ENCODE results near the gene R3HCC1L. TPM values are rescaled to one million over a fixed set of nuclear protein-coding genes. Genes with fewer than 3 reads are reported as not detected.
"Not testable (repeated sequence)": the region's sequence is repeated elsewhere in the genome, so short reads cannot be mapped to it uniquely, and the experiment has no call there.

The R3HCC1L gene
- total RNA-seq, 1 donor from 2014 or later = 18.4 TPM

DNA sequence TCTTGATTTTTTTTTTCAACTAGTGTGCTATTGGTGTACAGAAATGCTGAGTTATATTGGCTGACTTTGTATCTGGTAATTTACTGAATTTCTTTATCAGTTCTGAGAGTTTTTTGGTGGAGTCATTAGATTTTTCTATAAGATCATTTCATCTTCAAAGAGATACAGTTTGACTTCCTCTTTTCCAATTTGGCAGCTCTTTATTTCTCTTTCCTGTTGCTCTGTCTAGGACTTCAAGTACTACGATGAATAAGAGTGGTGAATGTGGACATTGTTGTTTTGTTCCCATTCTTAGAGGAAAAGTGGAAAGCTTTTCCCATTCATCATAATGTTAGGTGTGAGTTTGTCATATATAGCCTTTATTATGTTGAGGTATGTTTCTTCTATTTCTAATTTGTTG lies 83.3 kb downstream of the R3HCC1L start:
- peaks cover 14% of the 10 kb centered on the region for H3K9me3 Mint-ChIP-seq
- no peaks in the 10 kb centered on the region for H3K4me1 Mint-ChIP-seq
- DNase-seq (ENCODE audit: low read depth, low spot score) = no peak
- H3K27me3 Mint-ChIP-seq (ENCODE audit: low read depth) = no peaks in the 10 kb centered on the region
- peaks cover 27% of the 10 kb centered on the region for H3K36me3 Mint-ChIP-seq (ENCODE audit: low read depth)
- no peak overlapping the region for H3K27ac Mint-ChIP-seq (ENCODE audit: unreplicated experiment)
- TF ChIP-seq, protein P1, sequence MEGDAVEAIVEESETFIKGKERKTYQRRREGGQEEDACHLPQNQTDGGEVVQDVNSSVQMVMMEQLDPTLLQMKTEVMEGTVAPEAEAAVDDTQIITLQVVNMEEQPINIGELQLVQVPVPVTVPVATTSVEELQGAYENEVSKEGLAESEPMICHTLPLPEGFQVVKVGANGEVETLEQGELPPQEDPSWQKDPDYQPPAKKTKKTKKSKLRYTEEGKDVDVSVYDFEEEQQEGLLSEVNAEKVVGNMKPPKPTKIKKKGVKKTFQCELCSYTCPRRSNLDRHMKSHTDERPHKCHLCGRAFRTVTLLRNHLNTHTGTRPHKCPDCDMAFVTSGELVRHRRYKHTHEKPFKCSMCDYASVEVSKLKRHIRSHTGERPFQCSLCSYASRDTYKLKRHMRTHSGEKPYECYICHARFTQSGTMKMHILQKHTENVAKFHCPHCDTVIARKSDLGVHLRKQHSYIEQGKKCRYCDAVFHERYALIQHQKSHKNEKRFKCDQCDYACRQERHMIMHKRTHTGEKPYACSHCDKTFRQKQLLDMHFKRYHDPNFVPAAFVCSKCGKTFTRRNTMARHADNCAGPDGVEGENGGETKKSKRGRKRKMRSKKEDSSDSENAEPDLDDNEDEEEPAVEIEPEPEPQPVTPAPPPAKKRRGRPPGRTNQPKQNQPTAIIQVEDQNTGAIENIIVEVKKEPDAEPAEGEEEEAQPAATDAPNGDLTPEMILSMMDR (conservative IDR thresholded peaks at IDR 0.05) = no peak
- H3K4me3 Mint-ChIP-seq = no peak overlapping the region

DNA sequence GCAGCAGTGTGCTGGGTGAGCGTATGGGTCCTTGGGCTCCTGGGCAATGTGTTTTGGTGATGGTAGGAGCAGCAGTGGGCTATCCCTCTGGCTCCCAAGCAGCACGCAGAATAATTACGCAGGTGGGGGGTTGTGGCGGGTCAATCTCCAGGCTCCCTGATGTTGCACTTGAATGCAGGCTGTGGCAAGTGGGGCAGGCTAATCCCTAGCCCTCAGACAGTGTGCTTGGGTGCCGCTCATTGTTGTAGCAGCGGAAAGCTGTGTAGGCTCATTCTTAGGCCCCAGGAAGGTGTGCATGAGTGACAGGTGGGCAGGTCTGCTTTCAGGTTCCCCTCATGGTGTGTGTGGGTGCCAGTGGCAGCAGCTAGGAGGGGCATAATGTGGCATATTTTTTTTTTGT lies 89.4 kb downstream of the R3HCC1L start:
- H3K9me3 Mint-ChIP-seq = peaks cover 5% of the 10 kb centered on the region
- no peaks in the 10 kb centered on the region for H3K27me3 Mint-ChIP-seq (ENCODE audit: low read depth)
- H3K4me1 Mint-ChIP-seq = no peaks in the 10 kb centered on the region
- H3K4me3 Mint-ChIP-seq = no peak overlapping the region
- no peak overlapping the region for H3K27ac Mint-ChIP-seq (ENCODE audit: unreplicated experiment)
- TF ChIP-seq, protein P1 (conservative IDR thresholded peaks at IDR 0.05) = no peak
- peaks cover 25% of the 10 kb centered on the region for H3K36me3 Mint-ChIP-seq (ENCODE audit: low read depth)
- no peak for DNase-seq (ENCODE audit: low read depth, low spot score)

DNA sequence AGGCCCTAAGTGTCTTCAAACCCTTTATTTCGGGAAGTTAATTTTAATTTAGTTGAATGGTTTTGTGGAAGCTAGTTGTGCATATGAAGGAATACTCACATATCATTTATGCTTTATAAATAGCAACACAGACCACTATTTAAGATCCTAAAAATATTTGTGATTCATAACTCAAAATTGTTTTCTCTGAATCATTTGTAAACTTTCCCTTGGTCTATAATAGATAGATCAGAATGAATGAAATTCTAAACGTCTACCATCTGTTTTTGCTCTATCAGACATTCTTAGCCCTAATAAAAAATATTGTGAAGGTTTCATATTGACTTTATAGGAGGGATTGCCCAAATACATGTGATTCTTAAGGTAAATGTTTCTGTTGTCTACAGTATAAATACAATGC lies 90.1 kb downstream of the R3HCC1L start:
- Mint-ChIP-seq H3K27ac (ENCODE audit: unreplicated experiment) (no peak overlapping the region), H3K9me3 (peaks cover under 1% of the 10 kb centered on the region), H3K4me3 (no peak overlapping the region), H3K36me3 (ENCODE audit: low read depth) (peaks cover 24% of the 10 kb centered on the region), H3K27me3 (ENCODE audit: low read depth) (no peaks in the 10 kb centered on the region), H3K4me1 (no peaks in the 10 kb centered on the region)
- TF ChIP-seq, protein P1 (conservative IDR thresholded peaks at IDR 0.05) = no peak
- DNase-seq (ENCODE audit: low read depth, low spot score) = no peak

DNA sequence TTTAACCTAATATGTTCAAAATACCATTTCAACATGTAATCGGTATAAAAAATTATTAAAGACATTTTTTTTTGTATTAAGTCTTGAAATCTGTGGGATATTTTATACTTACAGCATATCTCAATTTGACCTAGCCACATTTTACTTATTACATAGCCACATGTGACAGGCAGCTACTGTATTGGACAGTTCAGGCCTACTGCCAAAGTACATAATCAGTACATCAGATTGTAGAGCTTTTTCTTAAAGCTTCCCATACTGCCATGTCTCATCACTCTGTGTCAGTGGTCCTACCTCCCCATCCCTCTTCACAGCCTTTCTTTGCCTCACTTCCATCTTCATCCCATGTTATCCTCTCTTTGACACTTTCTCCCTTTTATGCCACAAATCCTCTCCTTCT lies 90.5 kb downstream of the R3HCC1L start:
- no peak overlapping the region for H3K4me3 Mint-ChIP-seq
- H3K27ac Mint-ChIP-seq (ENCODE audit: unreplicated experiment) = no peak overlapping the region

DNA sequence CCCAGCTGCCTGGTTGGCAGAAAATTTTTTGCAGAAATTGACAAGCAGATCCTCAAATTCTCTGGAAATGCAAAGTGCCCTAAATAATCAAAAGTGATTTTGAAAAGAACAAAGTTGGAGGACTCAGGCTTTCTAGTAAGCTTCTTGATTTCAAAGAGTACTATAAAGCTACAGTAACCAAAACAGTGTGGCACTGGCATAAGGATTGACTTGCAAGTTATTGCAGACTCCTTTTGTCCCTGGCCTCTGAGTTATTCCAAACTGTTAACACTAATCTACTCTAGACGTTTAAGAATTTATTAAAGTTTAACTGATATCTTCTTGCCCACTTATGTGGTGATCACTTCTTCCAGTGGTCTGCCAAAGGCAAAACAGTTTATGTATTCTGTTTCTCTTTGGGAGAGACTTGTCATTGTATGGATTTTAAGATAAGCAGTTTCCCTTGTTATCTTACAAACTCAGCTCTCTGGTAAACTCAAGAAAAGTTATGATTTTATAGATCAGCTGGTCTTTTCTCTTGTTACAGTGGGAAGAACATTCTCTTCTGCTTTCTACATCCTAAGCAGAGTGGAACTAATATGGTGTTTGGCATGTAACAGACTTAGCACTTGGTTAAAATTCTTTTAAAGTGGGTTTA lies 92.2 kb downstream of the R3HCC1L start:
- Mint-ChIP-seq H3K4me1 (no peaks in the 10 kb centered on the region), H3K4me3 (no peak overlapping the region), H3K9me3 (peaks cover 5% of the 10 kb centered on the region), H3K36me3 (ENCODE audit: low read depth) (peaks cover 33% of the 10 kb centered on the region), H3K27me3 (ENCODE audit: low read depth) (no peaks in the 10 kb centered on the region), H3K27ac (ENCODE audit: unreplicated experiment) (no peak overlapping the region)
- no peak for DNase-seq (ENCODE audit: low read depth, low spot score)
- TF ChIP-seq, protein P1 (conservative IDR thresholded peaks at IDR 0.05) = no peak

More for the DNA sequence above, 90.5 kb downstream of the R3HCC1L start:
- no peaks in the 10 kb centered on the region for H3K27me3 Mint-ChIP-seq (ENCODE audit: low read depth)
- peaks cover 24% of the 10 kb centered on the region for H3K36me3 Mint-ChIP-seq (ENCODE audit: low read depth)
- H3K4me1 Mint-ChIP-seq = no peaks in the 10 kb centered on the region
- H3K9me3 Mint-ChIP-seq = no peaks in the 10 kb centered on the region
- TF ChIP-seq, protein P1 (conservative IDR thresholded peaks at IDR 0.05) = no peak
- no peak for DNase-seq (ENCODE audit: low read depth, low spot score)

DNA sequence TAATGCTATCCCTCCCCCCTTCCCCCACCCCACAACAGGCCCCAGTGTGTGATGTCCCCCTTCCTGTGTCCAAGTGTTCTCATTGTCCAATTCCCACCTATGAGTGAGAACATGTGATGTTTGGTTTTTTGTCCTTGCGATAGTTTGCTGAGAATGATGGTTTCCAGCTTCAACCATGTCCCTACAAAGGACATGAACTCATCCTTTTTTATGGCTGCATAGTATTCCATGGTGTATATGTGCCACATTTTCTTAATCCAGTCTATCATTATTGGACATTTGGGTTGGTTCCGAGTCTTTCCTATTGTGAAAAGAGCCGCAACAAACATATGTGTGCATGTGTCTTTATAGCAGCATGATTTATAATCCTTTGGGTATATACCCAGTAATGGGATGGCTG lies 93.3 kb downstream of the R3HCC1L start:
- H3K36me3 Mint-ChIP-seq (ENCODE audit: low read depth) = peaks cover 38% of the 10 kb centered on the region
- H3K4me3 Mint-ChIP-seq; H3K27me3 Mint-ChIP-seq (ENCODE audit: low read depth); H3K4me1 Mint-ChIP-seq; H3K27ac Mint-ChIP-seq (ENCODE audit: unreplicated experiment); DNase-seq (ENCODE audit: low read depth, low spot score); H3K9me3 Mint-ChIP-seq: not testable (repeated sequence)

DNA sequence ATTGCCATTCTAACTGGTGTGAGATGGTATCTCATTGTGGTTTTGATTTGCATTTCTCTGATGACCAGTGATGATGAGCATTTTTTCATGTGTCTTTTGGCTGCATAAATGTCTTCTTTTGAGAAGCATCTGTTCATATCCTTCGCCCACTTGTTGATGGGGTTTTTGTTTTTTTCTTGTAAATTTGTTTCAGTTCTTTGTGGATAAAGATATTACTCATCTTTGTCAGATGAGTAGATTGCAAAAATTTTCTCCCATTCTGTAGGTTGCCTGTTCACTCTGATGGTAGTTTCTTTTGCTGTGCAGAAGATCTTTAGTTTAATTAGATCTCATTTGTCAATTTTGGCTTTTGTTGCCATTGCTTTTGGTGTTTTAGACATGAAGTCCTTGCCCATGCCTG lies 93.8 kb downstream of the R3HCC1L start:
- DNase-seq (ENCODE audit: low read depth, low spot score); H3K4me1 Mint-ChIP-seq; H3K4me3 Mint-ChIP-seq; H3K9me3 Mint-ChIP-seq; H3K27me3 Mint-ChIP-seq (ENCODE audit: low read depth); H3K27ac Mint-ChIP-seq (ENCODE audit: unreplicated experiment): not testable (repeated sequence)
- H3K36me3 Mint-ChIP-seq (ENCODE audit: low read depth) = peaks cover 37% of the 10 kb centered on the region
